Caki2 (cell line): Measurements from ENCODE around the gene FER. TPM values are rescaled to one million over a fixed set of nuclear protein-coding genes. Genes with fewer than 3 reads are reported as not detected.
A peak's percentile ranks its signal among the peaks of the same experiment; 100 is the strongest.
"Not testable (repeated sequence)": the region's sequence is repeated elsewhere in the genome, so short reads cannot be mapped to it uniquely, and the experiment has no call there.

ENCODE experiments used
- DNase-seq: peaks from one replicate; pipeline ENCODE4 v3.0.0-alpha.2; 2015; ENCODE audit warnings: low read depth
- in situ Hi-C: cut with HindIII; loops from 2 replicates; pipeline ENCODE4 v1.10.0; 2016; ENCODE audit warnings: low sequenced_read_pairs, low pct_unique_long_range_greater_than_20kb, mixed read lengths
- total RNA-seq: library from RNA; depleted of rRNA; stranded (reverse); fragments of >200 nt; shearing (Covaris generic); gene quantifications from 2 replicates; pipeline ENCODE4 v1.2.3, GENCODE V29; 2014; ENCODE audit warnings: low replicate concordance

The FER gene
- total RNA-seq, 1 experiment from 2014 or later, result 5.1 TPM

- DNase-seq, result no peak
- in situ Hi-C loops, result no loop called here
Measured at GRCh38 chr5:108739906-108740305, 7.8 kb upstream of the FER start.

- in situ Hi-C loops, result no loop called here
- no peak for DNase-seq
Measured at GRCh38 chr5:108743319-108743718, 4.4 kb upstream of the FER start.

GRCh38 chr5:108743846-108744245 is 3.9 kb upstream of the FER start:
- in situ Hi-C loops, result no loop called here
- no peak for DNase-seq

GRCh38 chr5:108747111-108747773 is 455 bp upstream of the FER start:
- in situ Hi-C loops, result no loop called here
- DNase-seq, result no peak

- peak; percentile 99 for DNase-seq
- in situ Hi-C loops, result no loop called here
Measured at GRCh38 chr5:108748401-108749127, 867 bp downstream of the FER start.

GRCh38 chr5:108749128-108749861 is 1.6 kb downstream of the FER start:
- in situ Hi-C loops, result no loop called here

GRCh38 chr5:108753331-108753730 is 5.6 kb downstream of the FER start:
- no peak for DNase-seq
- in situ Hi-C loops, result no loop called here

More at GRCh38 chr5:108749128-108749861, 1.6 kb downstream of the FER start:
- DNase-seq, result peak; percentile 30

GRCh38 chr5:108753877-108754276 is 6.2 kb downstream of the FER start:
- in situ Hi-C loops, result no loop called here
- no peak for DNase-seq

GRCh38 chr5:108760512-108760911 is 12.8 kb downstream of the FER start:
- in situ Hi-C loops, result no loop called here
- DNase-seq, result no peak

GRCh38 chr5:108762660-108763059 is 15.0 kb downstream of the FER start:
- no peak for DNase-seq
- in situ Hi-C loops, result no loop called here

GRCh38 chr5:108763222-108763916 is 15.7 kb downstream of the FER start:
- DNase-seq, result no peak
- in situ Hi-C loops, result no loop called here

GRCh38 chr5:108765647-108766046 is 17.9 kb downstream of the FER start:
- in situ Hi-C loops, result no loop called here

GRCh38 chr5:108766916-108767315 is 19.2 kb downstream of the FER start:
- in situ Hi-C loops, DNase-seq: not testable (repeated sequence)

More at GRCh38 chr5:108765647-108766046, 17.9 kb downstream of the FER start:
- no peak for DNase-seq

- in situ Hi-C loops, result no loop called here
- no peak for DNase-seq
Measured at GRCh38 chr5:108769352-108769751, 21.7 kb downstream of the FER start.

- in situ Hi-C loops, result no loop called here
- DNase-seq, result no peak
Measured at GRCh38 chr5:108772626-108773025, 24.9 kb downstream of the FER start.

GRCh38 chr5:108773330-108773729 is 25.6 kb downstream of the FER start:
- in situ Hi-C loops, result no loop called here
- DNase-seq, result no peak

- DNase-seq, in situ Hi-C loops: not testable (repeated sequence)
Measured at GRCh38 chr5:108774079-108774478, 26.4 kb downstream of the FER start.

GRCh38 chr5:108777582-108777981 is 29.9 kb downstream of the FER start:
- DNase-seq, in situ Hi-C loops: not testable (repeated sequence)
